ENCODE measurements around the gene CCDC86.

Gene CCDC86

DNA sequence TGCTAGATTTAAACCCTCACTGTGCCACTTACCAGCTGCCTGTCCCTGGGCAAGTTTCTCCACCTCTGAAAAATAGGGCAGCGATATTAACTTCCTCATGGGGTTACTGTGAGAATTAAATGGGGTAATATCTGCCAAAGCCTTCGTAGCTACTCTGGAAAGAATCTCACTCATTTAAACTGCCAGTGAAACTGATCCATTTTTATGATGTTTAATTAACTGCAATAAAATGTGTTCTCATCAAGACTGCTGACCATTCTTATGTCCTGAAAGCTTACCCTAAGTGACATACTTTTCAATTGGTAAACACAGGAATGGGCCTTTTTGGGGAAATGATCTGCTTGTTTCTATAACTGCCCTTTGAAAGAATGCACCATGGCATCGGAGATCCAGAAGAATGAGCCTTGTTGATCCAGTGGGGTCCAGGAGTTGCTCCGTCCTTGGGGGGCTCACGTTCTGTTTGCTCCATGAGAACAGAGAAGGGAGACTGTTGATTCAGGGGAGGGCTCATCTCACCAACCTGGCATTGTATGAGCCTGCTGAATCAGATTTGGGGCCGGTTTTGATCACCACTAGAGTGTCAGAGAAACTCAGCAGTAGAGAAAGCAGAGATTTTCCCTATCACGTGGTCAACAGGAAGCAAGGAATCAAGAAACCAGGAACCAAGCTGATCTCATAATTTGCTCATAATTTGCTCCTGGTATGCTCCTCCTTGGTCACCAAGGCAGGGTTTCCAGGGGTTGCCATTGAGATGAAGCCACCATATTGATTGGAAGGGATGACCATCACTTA, 7.0 kb upstream of the CCDC86 start:
- TF ChIP-seq, protein P1, sequence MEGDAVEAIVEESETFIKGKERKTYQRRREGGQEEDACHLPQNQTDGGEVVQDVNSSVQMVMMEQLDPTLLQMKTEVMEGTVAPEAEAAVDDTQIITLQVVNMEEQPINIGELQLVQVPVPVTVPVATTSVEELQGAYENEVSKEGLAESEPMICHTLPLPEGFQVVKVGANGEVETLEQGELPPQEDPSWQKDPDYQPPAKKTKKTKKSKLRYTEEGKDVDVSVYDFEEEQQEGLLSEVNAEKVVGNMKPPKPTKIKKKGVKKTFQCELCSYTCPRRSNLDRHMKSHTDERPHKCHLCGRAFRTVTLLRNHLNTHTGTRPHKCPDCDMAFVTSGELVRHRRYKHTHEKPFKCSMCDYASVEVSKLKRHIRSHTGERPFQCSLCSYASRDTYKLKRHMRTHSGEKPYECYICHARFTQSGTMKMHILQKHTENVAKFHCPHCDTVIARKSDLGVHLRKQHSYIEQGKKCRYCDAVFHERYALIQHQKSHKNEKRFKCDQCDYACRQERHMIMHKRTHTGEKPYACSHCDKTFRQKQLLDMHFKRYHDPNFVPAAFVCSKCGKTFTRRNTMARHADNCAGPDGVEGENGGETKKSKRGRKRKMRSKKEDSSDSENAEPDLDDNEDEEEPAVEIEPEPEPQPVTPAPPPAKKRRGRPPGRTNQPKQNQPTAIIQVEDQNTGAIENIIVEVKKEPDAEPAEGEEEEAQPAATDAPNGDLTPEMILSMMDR (IDR thresholded peaks at IDR 0.05; ENCODE audit: insufficient read depth, low read length, missing control alignments): no peak
- H3K4me3 ChIP-seq (ENCODE audit: low read depth, low read length): no peak overlapping the region
- ChIA-PET POLR2A (no interaction called here), CTCF (interaction anchor here (2.3 to 29.1 kb wide), 2 partner anchors 58 to 61 kb away, joined by 7 to 1087 read pairs; partner anchors contain the start of gene PRPF19)
- no peak for DNase-seq (ENCODE audit: low read depth, low spot score)

DNA sequence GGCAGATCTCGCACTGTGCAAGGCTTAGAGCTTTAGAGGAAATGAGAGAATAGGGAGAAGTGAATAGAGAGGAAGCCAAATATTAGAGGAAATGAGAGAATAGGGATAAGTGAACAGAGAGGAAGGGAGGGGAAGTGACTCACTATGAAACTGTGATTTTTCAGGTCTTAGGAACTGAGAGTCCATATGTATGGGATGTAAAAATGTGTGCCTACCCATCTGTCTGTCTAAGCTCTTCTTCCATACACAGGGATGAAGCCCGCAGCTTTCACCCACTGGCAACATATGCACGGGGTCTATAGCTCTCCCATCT, 6.4 kb upstream of the CCDC86 start:
- TF ChIP-seq, protein P1 (IDR thresholded peaks at IDR 0.05; ENCODE audit: insufficient read depth, low read length, missing control alignments): no peak
- POLR2A ChIA-PET: no interaction called here
- CTCF ChIA-PET: interaction anchor here (2.3 to 29.1 kb wide), 2 partner anchors 59 to 61 kb away, joined by 7 to 1087 read pairs; partner anchors contain the start of gene PRPF19
- no peak for DNase-seq (ENCODE audit: low read depth, low spot score)
- no peak overlapping the region for H3K4me3 ChIP-seq (ENCODE audit: low read depth, low read length)

DNA sequence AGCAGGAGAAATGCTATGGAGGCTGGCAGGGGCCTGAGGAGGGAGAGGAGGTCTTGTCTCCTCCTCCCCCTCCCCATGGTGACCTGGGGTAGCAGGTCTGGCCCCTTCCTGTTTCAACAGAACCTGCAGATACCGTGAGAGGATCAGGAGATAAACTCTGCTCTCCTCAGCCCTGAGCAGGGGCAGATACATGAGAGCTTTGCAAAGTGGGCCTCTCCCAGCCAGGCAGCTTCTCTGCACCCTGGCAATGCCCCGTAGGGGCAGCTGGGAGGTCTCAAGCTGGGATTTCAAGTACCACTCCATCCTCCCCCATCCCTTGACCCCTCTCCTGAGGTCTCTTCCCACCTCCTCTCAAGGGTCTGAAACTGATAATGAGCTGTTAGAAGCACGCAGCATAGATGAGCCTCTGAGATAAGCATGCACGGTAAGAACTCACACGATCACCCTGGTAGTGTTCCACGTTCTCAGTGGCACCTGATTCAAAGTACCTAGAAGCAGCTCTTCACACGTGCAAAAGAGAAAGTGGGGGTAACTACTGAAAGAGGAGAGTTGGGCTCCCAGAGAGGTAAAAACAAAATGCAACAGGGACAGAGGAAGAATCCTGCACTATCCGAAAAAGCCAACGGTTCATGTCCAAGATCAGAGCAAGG, 4.9 kb upstream of the CCDC86 start:
- H3K4me3 ChIP-seq (ENCODE audit: low read depth, low read length): no peak overlapping the region
- DNase-seq (ENCODE audit: low read depth, low spot score): no peak
- ChIA-PET POLR2A (no interaction called here), CTCF (interaction anchor here (1.7 to 29.1 kb wide), 4 partner anchors 9 to 350 kb away, joined by 7 to 1087 read pairs (median 8); partner anchors contain the start of gene PRPF19)
- TF ChIP-seq, protein P1 (IDR thresholded peaks at IDR 0.05; ENCODE audit: insufficient read depth, low read length, missing control alignments): no peak

DNA sequence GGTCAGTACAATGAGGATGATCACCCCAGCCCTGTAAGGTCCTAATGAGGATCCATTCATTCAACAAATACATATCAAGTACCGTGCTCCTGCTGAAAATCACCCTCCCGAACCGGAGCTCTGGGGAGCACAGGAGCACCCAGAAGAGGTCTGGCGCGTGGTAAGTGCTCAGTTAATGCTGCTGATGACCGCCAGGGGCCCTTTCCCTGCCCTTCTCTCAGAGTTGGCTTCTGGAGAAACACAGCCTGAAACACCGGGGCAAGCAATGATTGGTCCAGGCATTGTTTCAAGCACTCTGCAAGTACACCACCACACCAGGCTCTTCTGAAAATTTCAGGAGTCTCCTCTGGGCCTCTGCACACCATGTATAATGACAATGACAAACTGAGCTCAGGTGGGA, 3.8 kb upstream of the CCDC86 start:
- ChIA-PET POLR2A (no interaction called here), CTCF (interaction anchor here (1.7 to 29.1 kb wide), 3 partner anchors 10 to 349 kb away, joined by 7 to 1087 read pairs (median 9); partner anchors contain the start of gene PRPF19)
- no peak overlapping the region for H3K4me3 ChIP-seq (ENCODE audit: low read depth, low read length)
- TF ChIP-seq, protein P1 (IDR thresholded peaks at IDR 0.05; ENCODE audit: insufficient read depth, low read length, missing control alignments): no peak
- DNase-seq (ENCODE audit: low read depth, low spot score): no peak

DNA sequence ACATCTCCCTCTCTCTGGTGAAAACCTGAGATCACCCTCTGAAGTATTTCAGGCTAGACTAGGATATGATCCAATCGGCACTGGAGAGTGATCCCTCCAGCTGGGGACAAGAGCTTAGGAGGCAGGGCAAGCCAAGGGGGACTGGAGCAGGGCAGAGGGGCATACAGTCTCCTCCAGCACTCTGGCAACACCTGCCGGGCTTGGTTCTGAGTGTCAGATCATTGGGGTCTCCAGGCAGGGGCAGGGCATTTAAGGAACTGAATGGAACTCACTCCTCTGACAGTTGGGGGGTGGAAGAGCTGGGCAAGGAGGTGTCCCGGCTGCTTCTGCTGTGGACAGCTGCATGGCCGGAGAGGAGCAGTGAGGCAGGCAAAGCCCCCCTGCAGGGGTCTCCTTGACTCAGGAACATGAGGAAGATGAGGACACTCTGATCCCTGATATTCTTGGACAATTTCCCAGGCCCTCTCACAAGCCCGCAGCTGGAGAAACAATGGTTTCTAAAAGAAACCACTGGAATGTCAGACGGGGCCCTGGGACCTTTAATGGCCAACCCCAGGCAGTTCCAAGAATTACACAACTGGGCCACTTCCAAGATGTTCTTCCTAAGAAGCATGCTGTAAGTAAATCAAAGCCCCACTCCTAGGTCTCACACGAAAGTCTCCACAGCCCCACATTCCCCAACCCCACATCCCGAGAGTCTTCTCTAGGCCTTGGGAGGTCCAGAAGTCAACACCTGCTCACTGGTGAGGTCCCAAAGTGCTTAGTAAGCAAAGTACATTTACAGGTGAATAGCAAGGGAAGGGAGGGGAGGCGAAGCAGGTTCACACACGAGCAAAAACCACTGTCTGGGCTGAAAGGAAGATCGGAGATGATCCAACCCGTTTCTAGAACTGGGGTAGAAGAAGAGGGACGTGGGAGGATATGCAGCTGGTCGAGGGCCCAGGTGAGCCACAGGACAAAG, 1.2 kb upstream of the CCDC86 start:
- DNase-seq (ENCODE audit: low read depth, low spot score): peak; percentile 83
- CTCF ChIA-PET: interaction anchor here (3.0 to 29.1 kb wide), 2 partner anchors 10 to 56 kb away, joined by 30 to 1087 read pairs; partner anchors contain the start of gene PRPF19
- POLR2A ChIA-PET: interaction anchor here (1.2 kb wide), 1 partner anchor 73 kb away, joined by 3 read pairs; the partner anchor contains the start of gene TMEM109
- TF ChIP-seq, protein P1 (IDR thresholded peaks at IDR 0.05; ENCODE audit: insufficient read depth, low read length, missing control alignments): no peak
- H3K4me3 ChIP-seq (ENCODE audit: low read depth, low read length): no peak overlapping the region

Measured in AG04449 (cell line).